SJCRH30 (cell line): ENCODE measurements around the gene ADCY2. TPM values are rescaled to one million over a fixed set of nuclear protein-coding genes. Genes with fewer than 3 reads are reported as not detected.

Experiments used
- DNase-seq, 2 experiments: peaks; one replicate each; pipeline ENCODE4 v3.0.0-alpha.2; 2015 to 2020
- H3K27ac ChIP-seq: fragments of 250-450 bp; sonication (Bioruptor Pico); 2 replicates; pipeline ENCODE4 v1.5.1; 2020; ENCODE audit warnings: mild to moderate bottlenecking, moderate library complexity
- H3K27me3 ChIP-seq: fragments of 250-450 bp; sonication (Bioruptor Pico); 2 replicates; pipeline ENCODE4 v1.5.1; 2020; ENCODE audit warnings: mild to moderate bottlenecking, moderate library complexity
- H3K36me3 ChIP-seq: fragments of 250-450 bp; sonication (Bioruptor Pico); 2 replicates; pipeline ENCODE4 v1.5.1; 2020; ENCODE audit warnings: mild to moderate bottlenecking, moderate library complexity
- H3K4me1 ChIP-seq: fragments of 250-450 bp; sonication (Bioruptor Pico); 2 replicates; pipeline ENCODE4 v1.5.1; 2020; ENCODE audit warnings: mild to moderate bottlenecking, moderate library complexity
- H3K4me3 ChIP-seq: fragments of 250-450 bp; sonication (Bioruptor Pico); 2 replicates; pipeline ENCODE4 v1.5.1; 2020; ENCODE audit warnings: mild to moderate bottlenecking, moderate library complexity
- H3K9me3 ChIP-seq: fragments of 250-450 bp; sonication (Bioruptor Pico); replicated peaks from 2 replicates; pipeline ENCODE4 v1.5.1; 2020; ENCODE audit warnings: mild to moderate bottlenecking, moderate library complexity
- total RNA-seq: library from RNA; depleted of rRNA; stranded (reverse); fragments of >200 nt; shearing (Covaris generic); gene quantifications from 2 replicates; pipeline ENCODE4 v1.2.3, GENCODE V29; 2014

Gene ADCY2
- total RNA-seq, 1 experiment from 2014 or later: 9.6 TPM

GRCh38 chr5:7749626-7750025 lies 353.7 kb downstream of the ADCY2 start:
- no peaks in the 10 kb centered on the region for H3K4me1 ChIP-seq
- no peak overlapping the region for H3K4me3 ChIP-seq
- no peak for DNase-seq
- H3K27ac ChIP-seq: no peak overlapping the region
- H3K27me3 ChIP-seq: no peaks in the 10 kb centered on the region
- no peaks in the 10 kb centered on the region for H3K36me3 ChIP-seq
- H3K9me3 ChIP-seq: no peaks in the 10 kb centered on the region

GRCh38 chr5:7751874-7752273 lies 355.9 kb downstream of the ADCY2 start:
- no peak for DNase-seq
- Histone ChIP-seq H3K27ac (no peak overlapping the region), H3K9me3 (no peaks in the 10 kb centered on the region), H3K4me3 (no peak overlapping the region), H3K4me1 (peaks cover 10% of the 10 kb centered on the region; the same call in 1 of the 2 replicates), H3K27me3 (no peaks in the 10 kb centered on the region), H3K36me3 (no peaks in the 10 kb centered on the region)

GRCh38 chr5:7753181-7753580 lies 357.2 kb downstream of the ADCY2 start:
- Histone ChIP-seq H3K27ac (no peak overlapping the region), H3K27me3 (no peaks in the 10 kb centered on the region), H3K4me1 (peaks cover 13% of the 10 kb centered on the region; the same call in 1 of the 2 replicates), H3K36me3 (no peaks in the 10 kb centered on the region), H3K4me3 (no peak overlapping the region), H3K9me3 (no peaks in the 10 kb centered on the region)
- DNase-seq: no peak

GRCh38 chr5:7753596-7753995 lies 357.7 kb downstream of the ADCY2 start:
- Histone ChIP-seq H3K9me3 (no peaks in the 10 kb centered on the region), H3K27ac (no peak overlapping the region), H3K4me3 (no peak overlapping the region), H3K36me3 (no peaks in the 10 kb centered on the region), H3K27me3 (no peaks in the 10 kb centered on the region), H3K4me1 (peaks cover 13% of the 10 kb centered on the region; the same call in 1 of the 2 replicates)
- no peak for DNase-seq

- Histone ChIP-seq H3K27me3 (no peaks in the 10 kb centered on the region), H3K4me1 (peaks cover 20% of the 10 kb centered on the region), H3K4me3 (no peak overlapping the region), H3K36me3 (no peaks in the 10 kb centered on the region), H3K27ac (no peak overlapping the region), H3K9me3 (no peaks in the 10 kb centered on the region)
- no peak for DNase-seq
Observed at GRCh38 chr5:7754490-7754889, 358.6 kb downstream of the ADCY2 start.

GRCh38 chr5:7754997-7755596 lies 359.2 kb downstream of the ADCY2 start:
- peaks cover 24% of the 10 kb centered on the region for H3K4me1 ChIP-seq
- H3K4me3 ChIP-seq: no peak overlapping the region
- no peak overlapping the region for H3K27ac ChIP-seq
- DNase-seq: peak; percentile 9 to 27
- no peaks in the 10 kb centered on the region for H3K9me3 ChIP-seq
- no peaks in the 10 kb centered on the region for H3K36me3 ChIP-seq
- H3K27me3 ChIP-seq: no peaks in the 10 kb centered on the region

- Histone ChIP-seq H3K36me3 (no peaks in the 10 kb centered on the region), H3K4me1 (peaks cover 26% of the 10 kb centered on the region), H3K27me3 (no peaks in the 10 kb centered on the region), H3K27ac (peak overlapping the region; percentile 47; the same call in 1 of the 2 replicates), H3K9me3 (no peaks in the 10 kb centered on the region), H3K4me3 (no peak overlapping the region)
- no peak for DNase-seq
Observed at GRCh38 chr5:7755958-7756357, 360.0 kb downstream of the ADCY2 start.

GRCh38 chr5:7756453-7756852 lies 360.5 kb downstream of the ADCY2 start:
- Histone ChIP-seq H3K36me3 (no peaks in the 10 kb centered on the region), H3K27me3 (no peaks in the 10 kb centered on the region), H3K4me1 (peaks cover 26% of the 10 kb centered on the region), H3K27ac (peak overlapping the region; percentile 47), H3K9me3 (no peaks in the 10 kb centered on the region), H3K4me3 (no peak overlapping the region)
- DNase-seq: peak; percentile 32 to 57

GRCh38 chr5:7759257-7759871 lies 363.4 kb downstream of the ADCY2 start:
- Histone ChIP-seq H3K27ac (peak overlapping the region; percentile 53), H3K4me3 (no peak overlapping the region), H3K36me3 (no peaks in the 10 kb centered on the region), H3K27me3 (no peaks in the 10 kb centered on the region), H3K4me1 (peaks cover 26% of the 10 kb centered on the region), H3K9me3 (no peaks in the 10 kb centered on the region)
- DNase-seq: peak; percentile 76 to 82

- H3K27me3 ChIP-seq: no peaks in the 10 kb centered on the region
- H3K27ac ChIP-seq: peak overlapping the region; percentile 53; the same call in 1 of the 2 replicates
Observed at GRCh38 chr5:7759951-7760580, 364.1 kb downstream of the ADCY2 start.

GRCh38 chr5:7762267-7762666 lies 366.3 kb downstream of the ADCY2 start:
- Histone ChIP-seq H3K36me3 (no peaks in the 10 kb centered on the region), H3K27me3 (no peaks in the 10 kb centered on the region), H3K4me1 (peaks cover 13% of the 10 kb centered on the region), H3K27ac (no peak overlapping the region), H3K4me3 (no peak overlapping the region), H3K9me3 (no peaks in the 10 kb centered on the region)
- no peak for DNase-seq

More at GRCh38 chr5:7759951-7760580, 364.1 kb downstream of the ADCY2 start:
- Histone ChIP-seq H3K36me3 (no peaks in the 10 kb centered on the region), H3K9me3 (no peaks in the 10 kb centered on the region), H3K4me1 (peaks cover 26% of the 10 kb centered on the region), H3K4me3 (no peak overlapping the region)
- DNase-seq: no peak

- DNase-seq: no peak
- H3K27me3 ChIP-seq: no peaks in the 10 kb centered on the region
- no peaks in the 10 kb centered on the region for H3K9me3 ChIP-seq
- H3K4me1 ChIP-seq: peaks cover 13% of the 10 kb centered on the region
- H3K27ac ChIP-seq: no peak overlapping the region
- no peak overlapping the region for H3K4me3 ChIP-seq
- H3K36me3 ChIP-seq: no peaks in the 10 kb centered on the region
Observed at GRCh38 chr5:7763621-7764072, 367.7 kb downstream of the ADCY2 start.

GRCh38 chr5:7764452-7764851 lies 368.5 kb downstream of the ADCY2 start:
- Histone ChIP-seq H3K27ac (no peak overlapping the region), H3K36me3 (no peaks in the 10 kb centered on the region), H3K27me3 (no peaks in the 10 kb centered on the region), H3K4me3 (no peak overlapping the region), H3K9me3 (no peaks in the 10 kb centered on the region), H3K4me1 (peaks cover 6% of the 10 kb centered on the region)
- DNase-seq: no peak

- Histone ChIP-seq H3K27me3 (no peaks in the 10 kb centered on the region), H3K27ac (no peak overlapping the region), H3K36me3 (no peaks in the 10 kb centered on the region), H3K9me3 (no peaks in the 10 kb centered on the region), H3K4me3 (no peak overlapping the region), H3K4me1 (no peaks in the 10 kb centered on the region)
- no peak for DNase-seq
Observed at GRCh38 chr5:7770436-7770835, 374.5 kb downstream of the ADCY2 start.

- no peaks in the 10 kb centered on the region for H3K9me3 ChIP-seq
- no peaks in the 10 kb centered on the region for H3K27me3 ChIP-seq
- DNase-seq: no peak
- no peak overlapping the region for H3K4me3 ChIP-seq
- no peak overlapping the region for H3K27ac ChIP-seq
- H3K36me3 ChIP-seq: no peaks in the 10 kb centered on the region
- no peaks in the 10 kb centered on the region for H3K4me1 ChIP-seq
Observed at GRCh38 chr5:7772141-7772540, 376.2 kb downstream of the ADCY2 start.
